Measurements from ENCODE around the gene YIF1B.

- TF ChIP-seq CTCF (IDR thresholded peaks at IDR 0.05) (no peak), POLR2A (IDR thresholded peaks at IDR 0.05) (no peak)
These were observed 16.0 kb upstream of the YIF1B start for GRCh38 chr19:38331728-38332127.

Measured in testis (tissue), 2 donors.